Panc1 (cell line): ENCODE data around the gene HSD17B11.
"Not testable (repeated sequence)": the region's sequence is repeated elsewhere in the genome, so short reads cannot be mapped to it uniquely, and the experiment has no call there.

ENCODE experiments used
- POLR2AphosphoS5 ChIP-seq: IDR thresholded peaks from 2 replicates; pipeline ENCODE4 v1.6.1; 2012; ENCODE audit warnings: mild to moderate bottlenecking, low read depth, low read length, moderate library complexity
- SIN3A ChIP-seq: IDR thresholded peaks from 2 replicates; pipeline ENCODE4 v1.6.1; 2012; ENCODE audit warnings: low read depth, mild to moderate bottlenecking, low read length, moderate library complexity, borderline replicate concordance; ENCODE audit not compliant: insufficient read depth
- TCF7L2 ChIP-seq: IDR thresholded peaks from 2 replicates; pipeline ENCODE4 v1.6.1; 2011; ENCODE audit warnings: mild to moderate bottlenecking, low read depth, low read length, inconsistent platforms
- TF ChIP-seq, protein P1 (sequence below): fragments of 450-650 bp; IDR thresholded peaks from 2 replicates; pipeline ENCODE4 v1.5.1; 2017; ENCODE audit warnings: mild to moderate bottlenecking
- TF ChIP-seq, protein P2 (sequence below), 2 experiments: IDR thresholded peaks; 2 replicates each; pipeline ENCODE4 v1.6.1; 2011 to 2012; ENCODE audit warnings: low read depth in 2 of 2, control low read depth in 1 of 2, low read length in 1 of 2, mild to moderate bottlenecking in 1 of 2, moderate library complexity in 1 of 2; ENCODE audit not compliant: insufficient read depth in 1 of 2

DNA sequence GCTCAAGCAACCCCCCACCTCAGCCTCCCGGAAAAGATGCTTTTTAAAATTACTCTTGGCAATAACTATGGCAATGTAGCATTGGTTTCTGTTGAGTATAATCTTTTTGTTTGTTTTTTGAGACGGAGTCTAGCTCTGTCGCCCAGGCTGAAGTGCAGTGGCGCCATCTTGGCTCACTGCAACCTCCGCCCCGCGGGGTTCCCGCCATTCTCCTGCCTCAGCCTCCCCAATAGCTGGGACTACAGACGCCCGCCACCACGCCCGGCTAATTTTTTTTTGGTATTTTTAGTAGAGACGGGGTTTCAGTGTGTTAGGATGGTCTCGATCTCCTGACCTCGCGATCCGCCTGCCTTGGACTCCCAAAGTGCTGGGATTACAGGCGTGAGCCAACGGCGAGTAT lies 933 bp downstream of the HSD17B11 start:
- TF ChIP-seq, protein P1, sequence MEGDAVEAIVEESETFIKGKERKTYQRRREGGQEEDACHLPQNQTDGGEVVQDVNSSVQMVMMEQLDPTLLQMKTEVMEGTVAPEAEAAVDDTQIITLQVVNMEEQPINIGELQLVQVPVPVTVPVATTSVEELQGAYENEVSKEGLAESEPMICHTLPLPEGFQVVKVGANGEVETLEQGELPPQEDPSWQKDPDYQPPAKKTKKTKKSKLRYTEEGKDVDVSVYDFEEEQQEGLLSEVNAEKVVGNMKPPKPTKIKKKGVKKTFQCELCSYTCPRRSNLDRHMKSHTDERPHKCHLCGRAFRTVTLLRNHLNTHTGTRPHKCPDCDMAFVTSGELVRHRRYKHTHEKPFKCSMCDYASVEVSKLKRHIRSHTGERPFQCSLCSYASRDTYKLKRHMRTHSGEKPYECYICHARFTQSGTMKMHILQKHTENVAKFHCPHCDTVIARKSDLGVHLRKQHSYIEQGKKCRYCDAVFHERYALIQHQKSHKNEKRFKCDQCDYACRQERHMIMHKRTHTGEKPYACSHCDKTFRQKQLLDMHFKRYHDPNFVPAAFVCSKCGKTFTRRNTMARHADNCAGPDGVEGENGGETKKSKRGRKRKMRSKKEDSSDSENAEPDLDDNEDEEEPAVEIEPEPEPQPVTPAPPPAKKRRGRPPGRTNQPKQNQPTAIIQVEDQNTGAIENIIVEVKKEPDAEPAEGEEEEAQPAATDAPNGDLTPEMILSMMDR = not testable (repeated sequence)
- not testable (repeated sequence) for TF ChIP-seq POLR2AphosphoS5, TCF7L2, SIN3A
- TF ChIP-seq, protein P2, sequence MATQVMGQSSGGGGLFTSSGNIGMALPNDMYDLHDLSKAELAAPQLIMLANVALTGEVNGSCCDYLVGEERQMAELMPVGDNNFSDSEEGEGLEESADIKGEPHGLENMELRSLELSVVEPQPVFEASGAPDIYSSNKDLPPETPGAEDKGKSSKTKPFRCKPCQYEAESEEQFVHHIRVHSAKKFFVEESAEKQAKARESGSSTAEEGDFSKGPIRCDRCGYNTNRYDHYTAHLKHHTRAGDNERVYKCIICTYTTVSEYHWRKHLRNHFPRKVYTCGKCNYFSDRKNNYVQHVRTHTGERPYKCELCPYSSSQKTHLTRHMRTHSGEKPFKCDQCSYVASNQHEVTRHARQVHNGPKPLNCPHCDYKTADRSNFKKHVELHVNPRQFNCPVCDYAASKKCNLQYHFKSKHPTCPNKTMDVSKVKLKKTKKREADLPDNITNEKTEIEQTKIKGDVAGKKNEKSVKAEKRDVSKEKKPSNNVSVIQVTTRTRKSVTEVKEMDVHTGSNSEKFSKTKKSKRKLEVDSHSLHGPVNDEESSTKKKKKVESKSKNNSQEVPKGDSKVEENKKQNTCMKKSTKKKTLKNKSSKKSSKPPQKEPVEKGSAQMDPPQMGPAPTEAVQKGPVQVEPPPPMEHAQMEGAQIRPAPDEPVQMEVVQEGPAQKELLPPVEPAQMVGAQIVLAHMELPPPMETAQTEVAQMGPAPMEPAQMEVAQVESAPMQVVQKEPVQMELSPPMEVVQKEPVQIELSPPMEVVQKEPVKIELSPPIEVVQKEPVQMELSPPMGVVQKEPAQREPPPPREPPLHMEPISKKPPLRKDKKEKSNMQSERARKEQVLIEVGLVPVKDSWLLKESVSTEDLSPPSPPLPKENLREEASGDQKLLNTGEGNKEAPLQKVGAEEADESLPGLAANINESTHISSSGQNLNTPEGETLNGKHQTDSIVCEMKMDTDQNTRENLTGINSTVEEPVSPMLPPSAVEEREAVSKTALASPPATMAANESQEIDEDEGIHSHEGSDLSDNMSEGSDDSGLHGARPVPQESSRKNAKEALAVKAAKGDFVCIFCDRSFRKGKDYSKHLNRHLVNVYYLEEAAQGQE (IDR thresholded peaks at IDR 0.05; ENCODE audit: insufficient read depth in 1 of 2, low read depth in 2 of 2, low read length in 1 of 2) = not testable (repeated sequence)
